Measurements from ENCODE around the gene GJC1. TPM values are rescaled to one million over a fixed set of nuclear protein-coding genes. Genes with fewer than 3 reads are reported as not detected.
A peak's percentile ranks its signal among the peaks of the same experiment; 100 is the strongest.
"Not testable (repeated sequence)": the region's sequence is repeated elsewhere in the genome, so short reads cannot be mapped to it uniquely, and the experiment has no call there.

GJC1 gene
- total RNA-seq, 1 experiment from 2014 or later = 53.4 TPM

DNA sequence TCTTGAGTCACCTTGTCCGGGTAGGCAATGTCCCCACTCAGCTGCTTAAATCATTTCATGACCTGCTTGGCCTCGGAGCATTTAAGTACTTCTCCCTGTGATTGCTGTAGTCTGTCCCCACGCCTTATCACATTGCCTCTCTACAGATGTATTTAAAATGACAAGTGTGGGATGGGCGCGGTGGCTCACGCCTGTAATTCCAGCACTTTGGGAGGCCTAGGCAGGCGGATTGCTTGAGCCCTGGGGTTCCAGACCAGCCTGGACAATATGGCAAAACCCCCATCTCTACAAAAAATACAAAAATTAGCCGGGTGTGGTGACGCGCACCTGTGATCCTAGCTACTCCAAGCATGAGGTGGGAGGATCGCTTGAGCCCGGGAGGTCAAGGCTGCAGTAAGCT lies 1.3 kb upstream of the GJC1 start:
- Histone ChIP-seq H3K4me1 (replicated peaks) (peaks cover 45% of the 10 kb centered on the region), H3K36me3 (peaks cover 8% of the 10 kb centered on the region), H3K27me3 (replicated peaks) (no peaks in the 10 kb centered on the region), H3K27ac (no peak overlapping the region), H3K4me3 (no peak overlapping the region), H3K9me3 (replicated peaks) (no peaks in the 10 kb centered on the region)
- no peak for DNase-seq (ENCODE audit: low read depth in 1 of 2, low spot score in 2 of 2)

DNA sequence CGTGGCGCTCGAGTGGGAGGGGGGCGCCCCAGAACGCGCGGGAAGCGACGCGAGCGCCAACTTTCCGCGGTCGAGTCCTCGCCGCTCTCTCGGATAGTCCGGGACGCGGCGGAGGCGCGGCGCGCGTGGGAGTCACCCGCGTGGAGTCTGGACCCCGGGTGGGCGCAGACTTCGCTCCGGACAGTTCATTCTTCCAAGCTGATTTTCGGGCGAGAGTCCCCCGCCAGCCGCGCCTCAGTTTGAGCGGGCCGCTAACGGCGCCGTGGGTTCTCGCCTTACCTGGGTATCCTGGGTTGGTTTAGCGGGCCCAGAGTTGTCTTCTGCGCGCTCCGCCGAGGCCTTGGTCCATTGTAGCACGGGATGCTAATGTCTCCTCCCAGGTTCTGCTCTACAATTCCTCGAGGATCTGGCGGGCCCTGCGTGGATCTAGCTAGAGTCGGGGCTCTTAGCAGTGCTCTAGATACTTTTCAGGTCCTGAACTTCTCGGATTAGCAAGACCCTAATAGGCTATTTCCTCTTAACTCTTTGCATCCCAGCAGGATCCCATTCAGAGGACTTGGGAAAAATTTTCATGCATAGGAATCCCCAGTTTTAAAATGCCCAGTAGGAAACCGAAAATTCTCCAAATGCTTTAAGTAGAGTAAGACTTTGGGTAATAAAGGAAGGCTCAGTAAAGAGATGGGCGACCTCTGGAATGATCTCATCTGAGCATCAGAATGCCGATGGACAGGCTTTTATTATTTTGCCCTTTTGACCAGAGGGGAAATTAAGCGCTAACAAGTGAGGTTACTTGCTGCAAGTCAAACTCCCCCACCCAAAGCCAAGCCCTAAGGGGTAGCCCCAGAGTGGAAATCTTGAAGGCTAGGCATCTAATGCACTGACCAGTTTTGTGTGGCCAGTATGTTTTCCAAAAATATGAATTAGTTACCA lies 537 bp upstream of the GJC1 start:
- H3K27ac ChIP-seq = peak overlapping the region; percentile 89
- peak; percentile 59 to 69 for DNase-seq (ENCODE audit: low read depth in 1 of 2, low spot score in 2 of 2)

DNA sequence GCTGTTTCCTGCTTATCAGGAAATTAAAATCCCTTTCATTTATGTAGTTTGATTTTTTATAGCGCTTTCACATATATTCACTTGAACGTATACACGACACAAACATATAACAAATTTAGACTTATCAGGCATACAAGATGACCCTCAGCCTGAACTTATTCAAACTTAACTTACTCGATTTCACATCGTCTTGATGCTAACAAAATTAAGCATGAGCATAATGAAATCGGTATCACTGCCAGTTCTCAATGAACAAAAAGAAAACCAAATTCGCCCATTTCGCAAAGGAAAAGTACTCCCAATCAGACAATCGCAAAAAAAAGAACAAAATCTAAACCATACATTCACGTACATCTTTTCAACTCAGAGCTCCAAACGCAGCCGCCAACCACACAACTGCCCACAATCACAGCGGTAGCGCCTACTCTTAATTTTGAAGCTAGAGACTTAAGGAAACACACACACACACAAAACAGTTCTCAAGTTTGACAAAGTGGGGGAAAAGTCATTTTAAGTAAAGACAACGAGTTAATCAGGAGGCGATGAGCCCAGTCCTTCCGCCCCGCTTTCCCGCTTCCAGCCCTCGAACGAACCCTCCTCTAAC lies 1.1 kb downstream of the GJC1 start:
- Histone ChIP-seq H3K27me3 (replicated peaks) (no peaks in the 10 kb centered on the region), H3K4me1 (replicated peaks) (peaks cover 53% of the 10 kb centered on the region), H3K4me3 (peak overlapping the region; percentile 97), H3K36me3 (peaks cover 17% of the 10 kb centered on the region), H3K9me3 (replicated peaks) (no peaks in the 10 kb centered on the region), H3K27ac (peak overlapping the region; percentile 89)
- DNase-seq (ENCODE audit: low read depth in 1 of 2, low spot score in 2 of 2) = no peak

More for the DNA sequence above, 537 bp upstream of the GJC1 start:
- Histone ChIP-seq H3K9me3 (replicated peaks) (no peaks in the 10 kb centered on the region), H3K36me3 (peaks cover 14% of the 10 kb centered on the region), H3K4me1 (replicated peaks) (peaks cover 50% of the 10 kb centered on the region), H3K27me3 (replicated peaks) (no peaks in the 10 kb centered on the region), H3K4me3 (peak overlapping the region; percentile 97)

DNA sequence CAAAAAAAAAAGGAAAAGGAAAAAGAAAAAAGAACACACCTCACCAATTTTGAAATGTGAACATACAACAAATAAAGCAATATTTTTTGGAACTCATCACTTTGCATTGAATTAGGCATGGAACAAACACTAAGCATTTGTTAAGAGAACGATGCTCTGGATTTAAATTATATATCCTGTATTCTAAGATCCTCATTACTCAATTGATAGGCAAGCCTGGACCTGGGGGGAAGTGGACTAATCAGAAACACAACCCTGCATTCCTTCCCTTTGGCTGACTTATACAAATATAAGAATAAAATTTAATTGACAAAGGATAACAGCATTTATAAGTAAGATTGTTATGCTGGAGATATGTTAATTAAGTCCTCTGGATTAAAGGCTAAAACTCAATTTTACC lies 2.2 kb downstream of the GJC1 start:
- H3K4me1 ChIP-seq (replicated peaks) = peaks cover 65% of the 10 kb centered on the region
- H3K27me3 ChIP-seq (replicated peaks) = no peaks in the 10 kb centered on the region
- H3K36me3 ChIP-seq = peaks cover 20% of the 10 kb centered on the region
- no peak overlapping the region for H3K27ac ChIP-seq
- H3K9me3 ChIP-seq (replicated peaks) = no peaks in the 10 kb centered on the region
- no peak for DNase-seq (ENCODE audit: low read depth in 1 of 2, low spot score in 2 of 2)
- peak overlapping the region; percentile 97 for H3K4me3 ChIP-seq

DNA sequence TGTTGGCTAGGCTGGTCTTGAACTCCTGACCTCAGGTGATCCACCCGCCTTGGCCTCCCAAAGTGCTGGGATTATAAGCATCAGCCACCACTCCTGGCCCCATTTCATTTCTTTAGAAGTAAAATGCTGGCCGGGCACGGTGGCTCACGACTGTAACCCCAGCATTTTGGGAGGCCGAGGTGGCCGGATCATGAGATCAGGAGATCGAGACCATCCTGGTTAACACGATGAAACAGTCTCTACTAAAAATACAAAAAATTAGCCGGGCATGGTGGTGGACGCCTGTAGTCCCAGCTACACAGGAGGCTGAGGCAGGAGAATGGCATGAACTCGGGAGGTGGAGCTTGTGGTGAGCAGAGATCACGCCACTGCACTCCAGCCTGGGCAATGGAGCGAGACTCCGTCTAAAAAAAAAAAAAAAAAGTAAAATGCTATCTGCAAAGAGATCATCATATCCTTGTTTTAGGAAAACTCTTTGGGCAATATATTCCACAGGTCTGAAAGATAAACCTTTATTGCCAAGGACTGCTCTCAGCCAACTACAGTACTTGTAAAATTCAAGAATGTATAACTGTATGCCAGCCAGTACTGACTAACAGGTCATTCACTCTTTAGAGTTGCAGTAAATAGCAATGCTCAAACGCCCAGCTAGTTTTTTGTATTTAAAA lies 3.8 kb downstream of the GJC1 start:
- no peak for DNase-seq (ENCODE audit: low read depth in 1 of 2, low spot score in 2 of 2)
- H3K27me3 ChIP-seq (replicated peaks) = no peaks in the 10 kb centered on the region
- no peaks in the 10 kb centered on the region for H3K9me3 ChIP-seq (replicated peaks)
- H3K4me3 ChIP-seq = no peak overlapping the region
- H3K4me1 ChIP-seq (replicated peaks) = peaks cover 65% of the 10 kb centered on the region
- no peak overlapping the region for H3K27ac ChIP-seq
- peaks cover 21% of the 10 kb centered on the region for H3K36me3 ChIP-seq

DNA sequence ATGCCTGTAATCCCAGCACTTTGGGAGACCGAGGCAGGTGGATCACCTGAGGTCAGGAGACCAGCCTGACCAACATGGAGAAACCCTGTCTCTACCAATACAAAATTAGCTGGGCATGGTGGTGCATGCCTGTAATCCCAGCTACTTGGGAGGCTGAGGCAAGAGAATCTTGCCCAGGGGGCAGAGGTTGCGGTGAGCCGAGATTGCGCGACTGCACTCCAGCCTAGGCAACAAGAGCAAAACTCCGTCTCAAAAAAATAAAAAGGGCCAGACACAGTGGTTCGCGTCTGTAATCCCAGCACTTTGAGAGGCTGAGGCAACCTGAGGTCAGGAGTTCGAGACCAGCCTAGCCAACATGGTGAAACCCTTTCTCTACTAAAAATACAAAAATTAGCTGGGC lies 4.9 kb downstream of the GJC1 start:
- peaks cover 64% of the 10 kb centered on the region for H3K4me1 ChIP-seq (replicated peaks)
- not testable (repeated sequence) for H3K27ac ChIP-seq; DNase-seq (ENCODE audit: low read depth in 1 of 2, low spot score in 2 of 2); H3K27me3 ChIP-seq (replicated peaks); H3K4me3 ChIP-seq; H3K9me3 ChIP-seq (replicated peaks)
- peaks cover 24% of the 10 kb centered on the region for H3K36me3 ChIP-seq

DNA sequence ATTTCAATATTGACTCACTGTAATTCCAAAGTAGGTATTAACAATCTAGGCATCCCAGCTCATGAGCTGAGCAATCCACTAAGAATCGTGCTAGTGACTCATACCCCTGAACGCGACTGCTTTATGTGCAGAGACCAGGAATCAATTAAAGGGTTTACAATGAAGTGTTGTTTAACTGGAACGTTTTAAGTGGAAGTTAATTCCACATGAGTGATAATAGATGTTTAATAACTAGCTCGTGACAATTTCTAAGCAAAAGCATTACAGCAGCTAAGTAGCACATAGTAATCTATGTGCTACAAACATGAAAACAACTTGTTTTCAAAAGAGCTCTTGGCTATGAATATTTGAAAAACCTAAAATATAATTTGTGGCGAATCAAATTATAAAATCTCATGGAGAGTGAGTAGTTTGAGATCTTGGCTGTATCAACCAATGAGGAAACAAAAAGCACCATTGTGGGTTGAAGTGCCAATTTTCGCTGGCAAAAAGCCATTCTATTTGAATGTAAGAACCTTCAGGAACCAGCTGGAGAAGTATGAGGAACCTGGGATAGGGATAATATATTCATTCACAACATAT lies 9.4 kb downstream of the GJC1 start:
- Histone ChIP-seq H3K27ac (peak overlapping the region; percentile 58), H3K4me1 (replicated peaks) (peaks cover 61% of the 10 kb centered on the region), H3K9me3 (replicated peaks) (no peaks in the 10 kb centered on the region), H3K4me3 (no peak overlapping the region), H3K27me3 (replicated peaks) (no peaks in the 10 kb centered on the region), H3K36me3 (peaks cover 17% of the 10 kb centered on the region; the same call in 1 of the 2 replicates)
- peak; percentile 77 to 79 for DNase-seq (ENCODE audit: low read depth in 1 of 2, low spot score in 2 of 2)

DNA sequence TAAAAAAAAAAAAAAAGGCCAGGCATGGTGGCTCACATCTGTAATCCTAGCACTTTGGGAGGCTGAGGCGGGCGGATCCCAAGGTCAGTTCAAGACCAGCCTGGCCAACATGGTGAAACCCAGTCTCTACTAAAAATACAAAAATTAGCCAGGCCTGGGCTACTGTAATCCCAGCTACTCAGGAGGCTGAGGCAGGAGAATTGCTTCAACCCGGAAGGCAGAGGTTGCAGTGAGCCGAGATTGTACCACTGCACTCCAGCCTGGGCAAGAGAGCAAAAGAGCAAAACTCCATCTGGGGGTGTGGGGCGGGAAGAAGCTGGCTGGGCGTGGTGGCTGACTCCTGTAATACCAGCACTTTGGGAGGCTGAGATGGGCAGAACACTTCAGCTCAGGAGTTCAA lies 11.6 kb downstream of the GJC1 start:
- not testable (repeated sequence) for H3K27ac ChIP-seq; DNase-seq (ENCODE audit: low read depth in 1 of 2, low spot score in 2 of 2)

DNA sequence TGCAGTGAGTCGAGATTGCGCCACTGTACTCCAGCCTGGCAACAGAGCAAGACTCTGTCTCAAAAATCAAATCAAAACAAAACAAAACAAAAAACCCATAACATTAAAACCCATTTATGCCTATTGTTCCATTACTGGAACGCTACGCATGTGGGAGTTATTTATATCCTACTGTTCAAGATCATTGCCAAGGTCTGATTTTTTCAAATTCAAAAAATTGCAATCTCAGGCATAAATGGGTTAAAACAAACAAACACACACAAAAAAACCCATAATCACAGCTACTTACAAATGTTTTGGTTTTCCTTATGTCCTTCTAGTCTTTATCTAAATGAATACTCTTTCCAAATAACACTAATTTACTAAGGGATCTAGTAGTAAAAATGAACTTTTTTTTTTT lies 17.8 kb downstream of the GJC1 start:
- Histone ChIP-seq H3K4me1 (replicated peaks) (peaks cover 17% of the 10 kb centered on the region), H3K36me3 (peaks cover 16% of the 10 kb centered on the region), H3K27ac (no peak overlapping the region), H3K4me3 (no peak overlapping the region), H3K27me3 (replicated peaks) (no peaks in the 10 kb centered on the region), H3K9me3 (replicated peaks) (no peaks in the 10 kb centered on the region)
- no peak for DNase-seq (ENCODE audit: low read depth in 1 of 2, low spot score in 2 of 2)

More for the DNA sequence above, 11.6 kb downstream of the GJC1 start:
- peaks cover 12% of the 10 kb centered on the region; the same call in 1 of the 2 replicates for H3K36me3 ChIP-seq
- not testable (repeated sequence) for H3K4me3 ChIP-seq; H3K27me3 ChIP-seq (replicated peaks); H3K9me3 ChIP-seq (replicated peaks)
- peaks cover 68% of the 10 kb centered on the region for H3K4me1 ChIP-seq (replicated peaks)

DNA sequence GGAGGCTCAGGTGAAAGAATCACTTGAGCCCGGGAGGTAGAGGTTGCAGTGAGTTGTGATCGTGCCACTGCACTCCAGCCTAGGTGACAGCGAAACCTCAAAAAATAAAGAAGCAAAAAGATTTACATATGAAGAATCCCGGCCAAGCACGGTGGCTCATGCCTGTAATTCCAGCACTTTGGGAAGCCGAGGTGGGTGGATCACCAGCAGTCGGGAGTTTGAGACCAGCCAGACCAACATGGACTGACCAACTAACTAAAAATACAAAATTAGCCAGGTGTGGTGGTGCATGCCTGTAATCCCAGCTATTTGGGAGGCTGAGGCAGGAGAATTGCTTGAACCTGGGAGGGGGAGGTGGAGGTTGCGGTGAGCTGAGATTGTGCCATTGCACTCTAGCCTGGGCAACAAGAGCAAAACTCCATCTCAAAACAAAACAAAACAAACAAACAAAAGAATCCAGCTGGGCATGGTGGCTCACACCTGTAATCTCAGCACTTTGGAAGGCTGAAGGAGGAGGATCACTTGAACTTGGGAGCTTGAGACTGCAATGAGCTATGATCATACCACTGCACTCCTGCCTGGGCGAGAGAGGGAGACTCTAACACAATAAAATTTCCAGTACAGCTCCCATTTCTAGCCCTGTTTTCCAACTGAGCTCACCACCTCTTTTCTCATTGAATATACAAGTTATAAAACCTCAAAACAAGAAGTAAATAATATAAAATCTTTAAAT lies 21.3 kb downstream of the GJC1 start:
- H3K4me1 ChIP-seq (replicated peaks); H3K27ac ChIP-seq; H3K27me3 ChIP-seq (replicated peaks): not testable (repeated sequence)

DNA sequence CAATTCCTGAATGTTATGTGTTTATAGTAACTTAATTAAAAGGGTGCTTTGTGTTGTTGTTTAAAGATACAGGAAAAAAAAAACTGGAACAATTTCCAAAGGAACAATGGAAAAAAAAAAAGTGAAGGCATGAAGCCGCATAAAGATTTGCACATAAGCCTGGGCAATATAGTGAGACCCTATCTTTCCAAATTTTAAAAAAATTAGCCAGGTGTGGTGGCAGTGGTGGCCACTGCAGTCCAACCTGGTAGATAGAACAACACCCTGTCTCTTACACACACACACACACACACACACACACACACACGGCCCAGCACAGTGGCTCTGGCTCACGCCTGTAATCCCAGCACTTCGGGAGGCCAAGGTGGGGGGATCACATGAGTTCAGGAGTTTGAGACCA lies 21.9 kb downstream of the GJC1 start:
- Histone ChIP-seq H3K27ac (no peak overlapping the region), H3K27me3 (replicated peaks) (no peaks in the 10 kb centered on the region), H3K36me3 (peaks cover 55% of the 10 kb centered on the region), H3K4me3 (no peak overlapping the region), H3K4me1 (replicated peaks) (no peaks in the 10 kb centered on the region), H3K9me3 (replicated peaks) (no peaks in the 10 kb centered on the region)
- DNase-seq (ENCODE audit: low read depth in 1 of 2, low spot score in 2 of 2) = no peak

More for the DNA sequence above, 21.3 kb downstream of the GJC1 start:
- peak in 1 of 2 experiments; percentile 38 for DNase-seq (ENCODE audit: low read depth in 1 of 2, low spot score in 2 of 2)
- H3K9me3 ChIP-seq (replicated peaks); H3K4me3 ChIP-seq: not testable (repeated sequence)
- H3K36me3 ChIP-seq = peaks cover 49% of the 10 kb centered on the region

DNA sequence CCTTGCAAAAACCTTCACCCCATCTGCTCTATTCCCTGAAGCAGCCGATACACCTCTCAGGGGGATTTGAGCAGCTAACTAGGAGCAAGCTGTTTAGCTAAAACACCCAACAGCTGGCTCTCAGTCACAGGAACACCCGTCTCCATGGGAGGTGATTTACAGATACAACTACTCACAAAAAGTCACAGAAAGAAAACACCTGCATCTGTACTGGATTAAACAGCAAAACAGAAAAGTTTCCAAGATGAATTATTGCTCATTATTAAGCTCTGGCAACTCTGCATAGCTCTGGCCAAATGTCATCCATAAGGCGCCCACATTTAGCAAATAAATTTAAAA lies 22.3 kb downstream of the GJC1 start:
- Histone ChIP-seq H3K27me3 (replicated peaks) (no peaks in the 10 kb centered on the region), H3K4me3 (no peak overlapping the region), H3K36me3 (peaks cover 55% of the 10 kb centered on the region), H3K4me1 (replicated peaks) (no peaks in the 10 kb centered on the region), H3K27ac (no peak overlapping the region), H3K9me3 (replicated peaks) (no peaks in the 10 kb centered on the region)
- DNase-seq (ENCODE audit: low read depth in 1 of 2, low spot score in 2 of 2) = no peak

DNA sequence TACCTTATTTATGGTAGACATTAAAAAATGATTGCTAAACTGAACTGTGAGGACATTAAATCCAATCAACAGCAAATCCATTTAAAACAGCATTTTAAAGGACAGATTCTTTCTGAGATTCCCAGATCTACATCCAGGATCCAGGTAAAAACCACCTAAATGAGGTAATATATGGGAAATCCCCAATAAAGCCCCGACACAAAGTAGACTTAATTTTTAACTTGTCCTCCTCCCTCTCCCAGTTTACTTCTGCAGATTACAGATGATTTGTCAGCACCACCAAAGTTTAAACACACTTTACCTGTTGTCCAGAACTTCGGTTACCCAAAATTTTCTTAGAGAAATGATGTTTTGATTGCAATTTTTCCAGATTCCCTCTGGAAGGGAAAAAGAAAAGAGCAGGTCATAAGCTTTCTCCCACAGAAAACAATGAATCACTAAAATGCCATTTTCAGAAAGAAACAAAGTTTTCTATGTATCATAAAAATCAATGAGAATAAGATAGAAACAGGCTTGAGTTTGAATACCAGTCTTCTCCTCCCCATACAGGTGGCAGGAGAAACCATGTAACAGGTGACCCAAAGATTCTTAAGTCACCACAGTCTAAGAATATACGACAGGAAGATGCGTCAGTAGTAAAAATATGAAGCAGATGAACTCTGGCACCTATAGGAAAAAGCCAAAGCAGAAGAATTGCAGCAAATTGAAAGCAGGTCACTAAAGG lies 22.8 kb downstream of the GJC1 start:
- no peak overlapping the region for H3K27ac ChIP-seq
- DNase-seq (ENCODE audit: low read depth in 1 of 2, low spot score in 2 of 2) = no peak
- H3K9me3 ChIP-seq (replicated peaks) = no peaks in the 10 kb centered on the region
- H3K4me3 ChIP-seq = no peak overlapping the region
- no peaks in the 10 kb centered on the region for H3K4me1 ChIP-seq (replicated peaks)
- H3K27me3 ChIP-seq (replicated peaks) = no peaks in the 10 kb centered on the region
- peaks cover 59% of the 10 kb centered on the region for H3K36me3 ChIP-seq

Data from SJSA1 (cell line).